ENCODE results near the gene IMPDH2.

IMPDH2 gene

GRCh38 chr3:49005303-49005680 lies 23.9 kb downstream of the IMPDH2 start:
- DNase-seq = no peak

DNA sequence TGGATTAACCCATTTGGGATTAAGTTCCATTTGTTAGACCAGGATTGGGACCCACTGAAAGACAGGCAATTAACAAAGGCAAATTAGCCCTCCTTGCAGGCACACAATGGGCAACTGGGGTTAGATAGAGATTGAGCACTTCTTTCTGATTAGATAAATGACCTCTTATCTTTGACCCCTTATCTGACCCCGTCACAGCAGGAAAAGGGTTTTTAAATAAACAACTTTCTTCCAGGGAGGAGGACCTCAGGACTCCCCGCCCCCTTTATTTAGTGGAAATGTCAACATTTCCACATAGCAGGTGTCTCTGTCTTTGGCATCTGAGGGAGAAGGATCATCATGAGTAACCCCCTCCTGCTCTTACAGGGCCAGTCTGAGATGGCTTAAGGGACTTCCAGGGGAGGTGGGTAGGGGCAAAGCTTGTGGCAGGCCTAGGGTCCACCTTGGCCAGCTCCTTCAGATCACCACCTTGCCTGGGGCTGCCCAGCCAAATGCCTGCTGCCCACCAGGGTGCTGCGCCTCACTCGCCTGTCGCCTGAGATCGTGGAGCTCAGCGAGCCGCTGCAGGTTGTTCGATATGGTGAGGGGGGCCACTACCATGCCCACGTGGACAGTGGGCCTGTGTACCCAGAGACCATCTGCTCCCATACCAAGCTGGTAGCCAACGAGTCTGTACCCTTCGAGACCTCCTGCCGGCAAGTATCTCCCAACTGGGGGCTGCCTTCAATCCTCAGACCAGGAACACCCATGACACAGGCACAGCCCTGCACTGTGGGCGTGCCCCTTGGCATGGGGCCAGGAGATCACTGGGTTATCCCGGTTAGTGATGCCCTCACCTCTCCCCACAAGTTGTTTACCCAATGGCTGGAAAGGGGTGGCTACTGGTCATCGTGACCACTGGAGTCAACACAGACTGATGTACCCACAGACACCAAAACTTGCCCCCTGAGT lies 24.6 kb downstream of the IMPDH2 start:
- DNase-seq = no peak

- no peak for DNase-seq
Observed at GRCh38 chr3:49001155-49001554, 28.0 kb downstream of the IMPDH2 start.

DNA sequence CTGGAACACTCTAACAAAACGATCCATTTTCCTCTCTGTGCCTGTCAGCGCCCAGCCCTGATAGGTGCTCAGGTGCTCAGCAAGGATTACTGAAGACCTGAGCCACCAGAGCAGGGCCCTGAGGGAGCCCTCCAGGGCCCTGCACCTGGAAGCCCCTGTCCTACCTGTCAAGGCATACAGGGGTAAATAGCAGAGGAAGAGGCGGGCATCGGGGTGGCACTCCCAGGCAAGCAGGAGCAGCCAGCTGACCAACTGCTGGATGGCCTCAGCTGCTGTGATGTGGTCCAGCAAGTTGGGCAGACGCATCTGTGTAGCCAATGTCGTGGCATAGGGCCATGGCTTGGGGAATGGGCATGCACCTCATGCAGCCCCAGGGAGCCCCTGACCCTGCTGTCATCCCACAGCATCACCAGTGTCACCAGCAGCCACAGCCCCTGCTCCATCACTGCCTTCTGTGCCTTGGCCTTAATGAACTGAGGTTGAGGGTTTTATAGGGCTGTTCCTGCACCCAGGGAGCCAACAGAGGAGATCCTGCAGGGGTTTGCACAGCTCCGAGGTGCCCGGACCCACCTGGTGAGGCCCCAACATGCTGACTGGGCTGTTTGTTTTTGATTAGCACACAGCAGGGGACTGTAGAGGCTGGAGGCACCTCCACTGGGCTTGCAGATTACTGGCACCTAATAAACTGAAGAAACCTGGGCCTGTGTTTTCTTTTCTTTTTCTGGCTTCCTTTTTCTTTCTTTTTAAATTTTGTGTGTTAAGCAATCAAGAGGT lies 29.9 kb downstream of the IMPDH2 start:
- no peak for DNase-seq

DNA sequence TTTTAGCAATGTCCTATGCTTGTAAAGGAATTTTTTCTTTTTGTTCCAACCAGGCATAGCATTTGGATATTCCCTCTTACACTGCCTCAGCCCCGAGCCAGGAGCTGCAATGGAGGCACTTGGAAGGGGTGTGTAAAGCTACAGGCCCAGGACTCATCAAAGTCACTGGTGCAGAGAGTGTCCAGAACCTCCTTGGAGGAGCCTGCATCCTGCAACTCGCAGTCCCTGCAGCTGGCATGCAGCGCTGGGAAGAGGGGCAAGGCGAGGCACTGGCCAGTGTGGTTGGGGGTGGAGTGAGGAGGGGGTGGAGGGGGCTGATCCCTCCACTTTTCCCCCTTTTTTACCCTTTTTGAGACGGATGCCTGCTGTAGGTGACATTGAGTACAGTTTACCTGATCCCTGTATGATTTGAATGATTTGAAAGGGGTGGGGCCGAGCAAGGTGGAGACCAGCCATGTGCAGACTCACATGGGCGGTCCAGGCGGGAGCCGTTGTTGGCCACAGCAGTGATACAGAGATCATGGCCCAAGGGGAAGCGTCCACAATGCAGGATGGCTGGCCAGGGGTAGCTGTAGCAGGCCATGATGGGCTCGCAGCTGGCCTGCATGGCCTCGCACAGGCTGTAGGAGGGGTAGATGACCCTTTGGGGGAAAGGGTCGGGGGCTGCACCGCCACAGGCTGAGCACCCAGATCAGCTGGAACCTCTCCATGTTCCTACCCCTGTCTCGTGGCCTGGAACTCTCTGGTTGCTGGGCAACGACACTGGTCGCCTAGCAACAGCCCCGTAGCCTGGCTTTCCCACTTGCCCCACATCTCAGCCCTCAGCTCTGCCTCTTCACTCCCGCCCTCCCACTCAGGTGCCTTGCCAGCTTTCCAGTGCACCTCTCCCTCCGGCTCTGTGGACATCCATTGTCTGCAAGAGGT lies 31.2 kb downstream of the IMPDH2 start:
- DNase-seq = no peak

DNA sequence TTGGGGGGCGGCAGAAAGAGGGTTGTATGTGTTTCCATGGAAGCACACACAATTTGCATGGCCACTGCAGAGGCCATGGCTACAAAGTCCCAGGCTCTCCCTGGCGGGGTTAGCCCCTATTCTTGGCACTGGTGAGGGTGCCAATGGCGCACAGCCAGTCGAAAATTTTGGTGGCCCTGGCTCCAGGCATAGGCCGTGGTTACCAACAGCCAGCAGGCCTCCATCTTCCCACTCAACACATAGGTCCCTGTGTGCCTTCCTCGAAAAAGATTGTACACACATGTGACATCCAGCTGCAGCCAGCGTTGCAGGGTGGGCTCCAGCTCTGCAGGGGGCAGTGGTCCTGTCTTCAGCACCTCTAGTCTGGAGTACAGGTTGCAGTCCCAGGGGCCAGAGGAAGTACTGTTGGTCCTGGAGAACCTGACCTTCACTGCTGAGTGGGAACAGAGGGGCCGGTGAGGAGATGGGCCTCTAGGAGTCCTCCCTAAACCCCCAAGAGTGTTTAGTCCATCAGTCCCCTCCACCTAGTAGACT lies 32.0 kb downstream of the IMPDH2 start:
- DNase-seq = no peak

DNA sequence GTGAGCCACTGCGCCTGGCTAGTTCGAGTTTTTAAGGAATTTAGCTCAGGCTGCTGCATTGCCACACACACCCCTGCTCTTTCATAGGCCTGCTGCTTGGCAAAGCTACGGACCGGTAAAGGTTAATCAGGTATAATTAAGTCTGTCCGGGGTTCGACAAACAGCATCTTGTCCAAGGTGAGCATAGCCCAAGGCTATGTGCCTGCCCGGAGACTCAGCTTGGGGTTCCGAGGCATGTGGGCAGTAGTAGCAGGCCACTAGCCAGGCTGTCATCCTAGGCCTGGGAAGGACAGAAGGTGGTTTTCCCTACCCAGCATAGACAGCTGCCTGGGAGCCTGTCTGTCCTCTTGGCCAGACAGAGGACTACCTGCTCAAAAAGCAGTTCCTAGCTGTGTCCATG lies 32.6 kb downstream of the IMPDH2 start:
- no peak for DNase-seq

GRCh38 chr3:48993834-48994233 lies 35.4 kb downstream of the IMPDH2 start:
- no peak for DNase-seq

GRCh38 chr3:48991851-48992545 lies 37.2 kb downstream of the IMPDH2 start:
- no peak for DNase-seq

DNA sequence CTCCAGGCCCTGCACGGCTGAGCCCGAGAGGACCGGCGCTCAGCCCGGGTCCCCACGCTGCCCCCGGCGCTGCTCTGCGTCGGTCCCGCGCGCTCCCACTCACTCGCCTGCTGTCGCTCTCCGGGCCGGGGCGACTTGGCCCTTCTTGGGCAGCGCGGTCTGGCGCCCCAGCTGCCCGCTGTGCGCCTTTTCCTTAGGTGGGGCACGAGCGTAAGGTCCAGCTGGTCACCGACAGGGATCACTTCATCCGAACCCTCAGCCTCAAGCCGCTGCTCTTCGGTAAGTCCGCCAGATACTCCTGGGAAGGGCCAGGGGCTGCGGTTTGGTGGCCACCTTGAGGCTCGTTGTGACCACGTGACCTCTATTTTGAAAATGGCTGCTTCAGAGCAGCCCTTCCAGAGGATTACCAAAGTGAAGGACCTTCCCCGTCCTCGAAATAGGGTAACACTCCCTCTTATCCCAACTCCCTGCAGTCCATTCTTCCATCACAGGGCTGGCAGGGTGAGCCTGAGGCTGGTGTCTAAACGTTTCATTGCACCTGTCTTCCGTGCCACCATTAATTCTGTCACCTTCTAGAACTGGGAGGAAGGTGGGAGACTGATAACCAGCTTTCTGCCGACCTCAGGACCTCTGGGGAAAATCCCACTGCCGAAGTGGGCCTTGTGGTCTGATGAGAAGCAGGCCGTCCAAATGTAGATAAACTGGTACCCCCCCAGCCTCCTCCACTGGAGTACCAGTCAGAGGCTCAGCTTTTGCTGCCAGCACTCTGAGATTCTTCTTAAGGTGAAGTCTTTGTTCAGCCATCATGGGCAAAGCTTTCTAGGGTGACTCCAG lies 38.3 kb downstream of the IMPDH2 start:
- peak; percentile 2 for DNase-seq

- peak; percentile 62 for DNase-seq
Observed at GRCh38 chr3:48989796-48990635, 39.2 kb downstream of the IMPDH2 start, which contains the start of gene P4HTM. TSS of gene P4HTM (plus strand) at chr3:48990241. CDS start at chr3:48990257, 16 bp downstream.

DNA sequence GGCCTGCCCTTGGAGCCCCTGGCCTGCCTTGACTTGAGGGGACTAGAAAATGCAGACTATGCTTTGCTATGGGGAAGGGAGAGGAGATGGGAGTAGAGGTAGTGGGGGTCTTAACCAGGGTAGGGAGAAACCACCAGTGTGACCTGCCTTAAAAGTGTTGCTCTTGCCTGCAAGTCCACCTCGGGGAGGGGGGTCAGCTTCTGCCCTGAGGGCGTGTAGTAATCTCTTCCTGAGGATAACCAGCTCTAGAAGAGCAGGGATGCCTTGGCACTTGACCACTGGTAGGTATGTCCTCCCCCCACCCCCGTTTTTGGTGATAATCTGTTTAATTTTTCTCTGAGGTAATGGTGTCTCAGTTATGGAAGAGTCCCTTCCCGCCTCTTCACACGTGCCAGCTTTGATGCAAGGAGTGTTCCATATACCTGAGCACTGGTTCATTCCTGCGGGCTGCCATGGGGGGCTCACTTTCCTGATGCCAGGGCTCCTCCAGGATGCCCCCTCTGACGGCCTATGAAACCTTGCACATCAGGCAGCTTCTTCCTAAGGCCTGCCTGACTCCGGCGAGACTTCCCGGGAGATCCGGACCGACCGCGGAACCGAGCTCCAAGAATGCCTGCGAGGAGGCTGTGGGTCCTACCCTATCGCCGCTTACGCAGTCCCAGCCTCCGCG lies 39.9 kb downstream of the IMPDH2 start:
- peak; percentile 60 for DNase-seq

- DNase-seq = no peak
Observed at GRCh38 chr3:48985831-48986376, 43.3 kb downstream of the IMPDH2 start.

- DNase-seq = no peak
Observed at GRCh38 chr3:48984663-48985062, 44.5 kb downstream of the IMPDH2 start.

DNA sequence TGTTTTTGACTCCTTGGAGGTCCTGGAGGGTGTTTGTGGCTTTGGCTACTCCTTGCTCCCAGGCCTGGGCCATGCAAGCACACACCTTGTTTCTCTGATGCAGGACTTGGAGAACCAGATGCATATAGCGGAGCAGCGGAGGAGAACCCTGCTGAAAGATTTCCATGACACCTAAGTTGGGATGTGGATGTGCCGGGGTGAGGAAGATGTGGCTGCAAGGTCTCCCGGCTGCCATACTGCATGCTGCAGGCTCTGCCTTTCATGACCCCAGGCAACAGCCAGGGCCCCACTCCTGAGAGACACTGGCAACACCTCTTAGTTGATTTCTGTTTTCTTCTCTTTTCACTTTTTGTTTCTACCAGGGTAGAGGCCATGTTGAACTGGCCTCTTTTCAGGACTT lies 46.1 kb downstream of the IMPDH2 start:
- no peak for DNase-seq

- no peak for DNase-seq
Observed at GRCh38 chr3:48982686-48983085, 46.5 kb downstream of the IMPDH2 start.

GRCh38 chr3:48982016-48982415 lies 47.2 kb downstream of the IMPDH2 start:
- no peak for DNase-seq

DNA sequence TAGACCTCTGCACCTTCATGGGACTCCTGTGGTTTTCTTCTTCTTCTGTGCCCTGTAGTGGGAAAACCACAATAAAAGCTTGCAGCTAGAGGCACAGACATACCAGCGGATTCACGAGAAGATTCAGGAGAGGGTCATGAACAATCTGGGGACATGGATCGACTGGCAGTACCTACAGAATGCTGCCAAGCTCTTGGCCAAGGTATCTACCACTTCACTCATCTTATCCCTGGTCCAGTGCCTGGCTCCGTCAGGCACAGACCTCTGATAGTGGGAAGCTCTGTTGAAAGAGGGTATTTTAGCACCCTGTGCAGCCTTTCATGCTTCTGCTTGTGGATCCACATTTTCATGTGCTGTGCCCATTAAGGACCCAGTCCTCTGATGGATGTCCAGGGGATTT lies 48.9 kb downstream of the IMPDH2 start:
- DNase-seq = no peak

DNA sequence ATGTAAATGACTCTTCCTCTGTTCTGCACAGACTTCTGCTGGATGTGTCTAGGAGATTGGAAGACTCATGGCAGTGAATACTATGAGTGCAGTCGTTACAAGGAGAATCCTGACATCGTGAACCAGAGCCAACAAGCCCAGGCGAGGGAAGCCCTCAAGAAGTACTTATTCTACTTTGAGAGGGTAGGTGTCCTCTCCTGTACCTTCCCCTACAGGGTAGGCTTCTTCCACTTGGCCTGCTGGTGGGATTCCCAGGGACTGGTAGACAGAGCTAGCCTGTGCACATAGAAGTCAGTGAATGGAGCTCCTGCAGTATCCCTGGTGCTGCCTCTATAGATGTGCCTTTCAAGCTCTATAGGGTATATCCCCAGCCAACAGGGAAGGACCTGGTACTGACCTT lies 49.7 kb downstream of the IMPDH2 start:
- DNase-seq = no peak
